Kidney epithelial cell (primary cell): ENCODE data around the gene FAM78B. TPM values are rescaled to one million over a fixed set of nuclear protein-coding genes. Genes with fewer than 3 reads are reported as not detected.

Source experiments
- DNase-seq: peaks from one replicate; pipeline ENCODE4 v3.0.0-alpha.2; 2010; ENCODE audit warnings: low read depth
- H3K27me3 ChIP-seq: 2 replicates; pipeline ENCODE4 v1.6.0; 2011; ENCODE audit warnings: low read length; ENCODE audit not compliant: control insufficient read depth, insufficient read depth
- H3K36me3 ChIP-seq: 2 replicates; pipeline ENCODE4 v1.5.1; 2011; ENCODE audit warnings: low read length; ENCODE audit not compliant: control insufficient read depth, insufficient read depth
- H3K4me3 ChIP-seq: 2 replicates; pipeline ENCODE4 v1.5.1; 2011; ENCODE audit warnings: low read depth, mild to moderate bottlenecking, control low read depth, low read length
- CTCF ChIP-seq: IDR thresholded peaks from 2 replicates; pipeline ENCODE4 v1.5.1; 2011; ENCODE audit warnings: mild to moderate bottlenecking, moderate library complexity, low read length, control low read depth, inconsistent platforms; ENCODE audit not compliant: insufficient read depth, poor library complexity, severe bottlenecking
- total RNA-seq: library from RNA; depleted of rRNA; stranded (reverse); fragments of >200 nt; gene quantifications from 2 replicates; pipeline ENCODE4 v1.2.3, GENCODE V29; 2015

FAM78B gene
- total RNA-seq, 1 donor from 2014 or later, result 0.33 TPM

GRCh38 chr1:166170075-166170474 lies 3.3 kb upstream of the FAM78B start:
- Histone ChIP-seq H3K36me3 (no peaks in the 10 kb centered on the region), H3K27me3 (peaks cover 16% of the 10 kb centered on the region), H3K4me3 (no peak overlapping the region)
- DNase-seq, result no peak
- no peak for TF ChIP-seq CTCF

- H3K4me3 ChIP-seq, result no peak overlapping the region
- no peak for DNase-seq
- H3K27me3 ChIP-seq, result peaks cover 24% of the 10 kb centered on the region
- no peaks in the 10 kb centered on the region for H3K36me3 ChIP-seq
- no peak for TF ChIP-seq CTCF
These were observed 2.4 kb upstream of the FAM78B start for GRCh38 chr1:166169182-166169581.

- H3K36me3 ChIP-seq, result no peaks in the 10 kb centered on the region
- H3K27me3 ChIP-seq, result peaks cover 29% of the 10 kb centered on the region
- TF ChIP-seq CTCF, result no peak
- no peak for DNase-seq
- peak overlapping the region; percentile 42 for H3K4me3 ChIP-seq
These were observed 748 bp upstream of the FAM78B start for GRCh38 chr1:166167572-166167925.

GRCh38 chr1:166166329-166166697 lies 488 bp downstream of the FAM78B start:
- TF ChIP-seq CTCF, result no peak
- Histone ChIP-seq H3K4me3 (peak overlapping the region; percentile 42), H3K27me3 (peaks cover 29% of the 10 kb centered on the region), H3K36me3 (no peaks in the 10 kb centered on the region)
- DNase-seq, result no peak

GRCh38 chr1:166165661-166166328 lies 1.0 kb downstream of the FAM78B start:
- H3K27me3 ChIP-seq, result peaks cover 29% of the 10 kb centered on the region
- H3K36me3 ChIP-seq, result no peaks in the 10 kb centered on the region
- no peak for TF ChIP-seq CTCF
- DNase-seq, result no peak
- H3K4me3 ChIP-seq, result peak overlapping the region; percentile 11

GRCh38 chr1:166164995-166165660 lies 1.7 kb downstream of the FAM78B start:
- Histone ChIP-seq H3K4me3 (no peak overlapping the region), H3K27me3 (peaks cover 29% of the 10 kb centered on the region), H3K36me3 (no peaks in the 10 kb centered on the region)
- peak; percentile 61 for TF ChIP-seq CTCF
- no peak for DNase-seq
